HL-60 (cell line): ENCODE measurements around the gene DOHH.
"Not testable (repeated sequence)": the region's sequence is repeated elsewhere in the genome, so short reads cannot be mapped to it uniquely, and the experiment has no call there.

Experiments used
- DNase-seq, 2 experiments: peaks; one replicate each; pipeline ENCODE4 v3.0.0-alpha.2; 2010 to 2020; ENCODE audit warnings: low read depth in 1 of 2, low spot score in 1 of 2
- H3K27ac ChIP-seq: fragments of 250-450 bp; sonication (Bioruptor Pico); replicated peaks from 2 replicates; pipeline ENCODE4 v1.5.1; 2020; ENCODE audit warnings: mild to moderate bottlenecking, moderate library complexity
- H3K27me3 ChIP-seq: fragments of 250-450 bp; sonication (Bioruptor Pico); 2 replicates; pipeline ENCODE4 v1.5.1; 2021; ENCODE audit warnings: mild to moderate bottlenecking, moderate library complexity; ENCODE audit not compliant: insufficient read depth, poor library complexity, severe bottlenecking
- H3K4me3 ChIP-seq: replicated peaks from 2 replicates; pipeline ENCODE4 v1.5.1; 2011; ENCODE audit warnings: mild to moderate bottlenecking, control low read depth, low read length; ENCODE audit not compliant: insufficient read depth
- CTCF ChIP-seq: IDR thresholded peaks from one replicate; pipeline ENCODE4 v1.5.1; 2011; ENCODE audit warnings: low read length, control low read depth, inconsistent platforms; ENCODE audit not compliant: insufficient read depth
- GABPA ChIP-seq: IDR thresholded peaks from 2 replicates; pipeline ENCODE4 v1.6.1; 2012; ENCODE audit warnings: low read depth
- POLR2AphosphoS5 ChIP-seq: IDR thresholded peaks from 2 replicates; pipeline ENCODE4 v1.6.1; 2012; ENCODE audit warnings: low read depth
- REST ChIP-seq: IDR thresholded peaks from 2 replicates; pipeline ENCODE4 v1.6.1; 2012; ENCODE audit warnings: low read depth; ENCODE audit not compliant: insufficient replicate concordance
- SPI1 ChIP-seq: IDR thresholded peaks from 2 replicates; pipeline ENCODE4 v1.6.1; 2012; ENCODE audit warnings: low read depth, mild to moderate bottlenecking, borderline replicate concordance

The DOHH gene

GRCh38 chr19:3451451-3451866, 49.0 kb downstream of the DOHH start:
- Histone ChIP-seq H3K27ac (no peak overlapping the region), H3K27me3 (no peaks in the 10 kb centered on the region), H3K4me3 (no peak overlapping the region)
- DNase-seq = no peak
- TF ChIP-seq GABPA (no peak), SPI1 (no peak), POLR2AphosphoS5 (no peak), REST (no peak), CTCF (no peak)

- DNase-seq = no peak
- Histone ChIP-seq H3K27ac (no peak overlapping the region), H3K27me3 (no peaks in the 10 kb centered on the region), H3K4me3 (no peak overlapping the region)
- TF ChIP-seq REST = no peak
- TF ChIP-seq SPI1 = no peak
- no peak for TF ChIP-seq CTCF
- no peak for TF ChIP-seq POLR2AphosphoS5
- no peak for TF ChIP-seq GABPA
Observed at GRCh38 chr19:3450796-3451411, 49.6 kb downstream of the DOHH start.

GRCh38 chr19:3448616-3449334, 51.7 kb downstream of the DOHH start:
- H3K4me3 ChIP-seq = no peak overlapping the region
- no peaks in the 10 kb centered on the region for H3K27me3 ChIP-seq
- DNase-seq = no peak
- H3K27ac ChIP-seq = no peak overlapping the region
- TF ChIP-seq CTCF = no peak
- TF ChIP-seq GABPA = no peak
- no peak for TF ChIP-seq REST

- H3K27me3 ChIP-seq, H3K27ac ChIP-seq, DNase-seq, H3K4me3 ChIP-seq: not testable (repeated sequence)
Observed at GRCh38 chr19:3446657-3447056, 53.8 kb downstream of the DOHH start.
